Lung (tissue), 12 donors: ENCODE data around the gene LYPD6. TPM values are rescaled to one million over a fixed set of nuclear protein-coding genes. Genes with fewer than 3 reads are reported as not detected.

Experiments
- ATAC-seq: fragments of 200-7000 bp; cut with Tn5 transposase; one replicate; pipeline ENCODE4 v1.9.1; 2020; ENCODE audit warnings: moderate number of reproducible peaks; ENCODE audit not compliant: insufficient read depth, low FRiP score
- DNase-seq, 3 donors: peaks; one replicate each; pipeline ENCODE4 v3.0.0-alpha.2; 2013 to 2017
- H3K27ac ChIP-seq, 2 donors: one replicate each; pipeline ENCODE4 v1.5.1; 2013; ENCODE audit warnings: mild to moderate bottlenecking in 2 of 2, moderate library complexity in 2 of 2, control low read depth in 1 of 2, inconsistent platforms in 1 of 2, low read depth in 1 of 2, low read length in 1 of 2
- H3K27me3 ChIP-seq, 3 donors: one replicate each; pipeline ENCODE4 v1.5.1; 2013; ENCODE audit warnings: low read length in 2 of 3; ENCODE audit not compliant: control insufficient read depth in 3 of 3, insufficient read depth in 3 of 3
- H3K36me3 ChIP-seq, 4 donors: one replicate each; pipeline ENCODE4 v1.5.1; 2013; ENCODE audit warnings: low read length in 4 of 4, mild to moderate bottlenecking in 1 of 4, moderate library complexity in 1 of 4; ENCODE audit not compliant: control insufficient read depth in 4 of 4, insufficient read depth in 4 of 4
- H3K4me1 ChIP-seq, 5 donors: one replicate each; pipeline ENCODE4 v1.5.1; 2013; ENCODE audit warnings: low read length in 5 of 5, mild to moderate bottlenecking in 2 of 5, moderate library complexity in 1 of 5; ENCODE audit not compliant: control insufficient read depth in 5 of 5, insufficient read depth in 5 of 5
- H3K4me3 ChIP-seq: one replicate; pipeline ENCODE4 v1.5.1; 2013; ENCODE audit warnings: mild to moderate bottlenecking, control low read depth, moderate library complexity
- H3K9ac ChIP-seq, 2 donors: one replicate each; pipeline ENCODE4 v1.5.1; 2013; ENCODE audit warnings: low read length in 2 of 2, control low read depth in 1 of 2; ENCODE audit not compliant: insufficient read depth in 1 of 2
- H3K9me3 ChIP-seq, 4 donors: one replicate each; pipeline ENCODE4 v1.5.1; 2013; ENCODE audit warnings: low read length in 3 of 4, mild to moderate bottlenecking in 1 of 4, moderate library complexity in 1 of 4; ENCODE audit not compliant: control insufficient read depth in 4 of 4, insufficient read depth in 3 of 4
- CTCF ChIP-seq: IDR thresholded peaks from 2 replicates; pipeline ENCODE4 v1.5.1; 2012; ENCODE audit warnings: mild to moderate bottlenecking; ENCODE audit errors: control extremely low read depth, extremely low read depth
- WGBS, 2 donors: extraction: QIAGEN DNeasy Blood & Tissue Kit; methylation state at CpG; one replicate each; pipeline ENCODE4 v1.1.7; 2013; 5-methylcytosine and 5-hydroxymethylcytosine counted together
- polyA plus RNA-seq, 2 donors: library from polyadenylated mRNA; stranded (reverse); fragments of 200-250 nt; gene quantifications; one replicate each; pipeline ENCODE4 v1.2.1, GENCODE V29; 2013
- total RNA-seq, 2 donors: library from RNA; depleted of rRNA in 1 of 2; stranded (reverse); fragments of >200 nt in 1 of 2; gene quantifications; one replicate each; pipeline ENCODE4 v1.2.1, GENCODE V29; 2014 to 2021
- donor health status: control.
- donor health status: control.
- donor health status: Bipolar disorder and iron deficiency.
- donor health status: healthy.
- donor health status: DM: yes; HTN: yes; CAD: no.

The LYPD6 gene
- total and polyA plus RNA-seq, 4 donors = 0.16 to 6.3 (median 0.48) TPM

GRCh38 chr2:149409506-149409905, 79.1 kb downstream of the LYPD6 start:
- Histone ChIP-seq H3K27me3 (peaks cover 0 to 25% (median 0%) of the 10 kb centered on the region in 3 donors), H3K36me3 (no peaks in the 10 kb centered on the region), H3K4me1 (no peaks in the 10 kb centered on the region), H3K4me3 (no peak overlapping the region), H3K9me3 (no peaks in the 10 kb centered on the region), H3K27ac (no peak overlapping the region), H3K9ac (no peak overlapping the region)
- TF ChIP-seq CTCF = no peak
- ATAC-seq = no peak
- no peak for DNase-seq
- WGBS, 2 donors = 79 to 90% methylated on average over 3 of the region's 3 CpGs

GRCh38 chr2:149410701-149411484, 80.5 kb downstream of the LYPD6 start:
- Histone ChIP-seq H3K4me3 (no peak overlapping the region), H3K9me3 (peaks cover 0 to 2% (median 0%) of the 10 kb centered on the region in 4 donors), H3K27me3 (peaks cover 0 to 35% (median 0%) of the 10 kb centered on the region in 3 donors), H3K9ac (no peak overlapping the region), H3K4me1 (peaks cover 0 to 4% (median 0%) of the 10 kb centered on the region in 5 donors), H3K27ac (no peak overlapping the region), H3K36me3 (no peaks in the 10 kb centered on the region)
- WGBS, 2 donors = 90 to 92% methylated on average over 6 of the region's 6 CpGs
- TF ChIP-seq CTCF = no peak
- no peak for ATAC-seq
- DNase-seq = no peak

GRCh38 chr2:149413487-149413886, 83.1 kb downstream of the LYPD6 start:
- ATAC-seq (no peak), DNase-seq (no peak)
- no peak overlapping the region for H3K9ac ChIP-seq
- peaks cover 0 to 2% (median 0%) of the 10 kb centered on the region in 4 donors for H3K9me3 ChIP-seq
- 93 to 96% methylated on average over 2 of the region's 2 CpGs for WGBS, 2 donors
- H3K4me3 ChIP-seq = no peak overlapping the region
- no peaks in the 10 kb centered on the region for H3K36me3 ChIP-seq
- TF ChIP-seq CTCF = no peak
- peaks cover 0 to 57% (median 0%) of the 10 kb centered on the region in 3 donors for H3K27me3 ChIP-seq
- peaks cover 0 to 4% (median 0%) of the 10 kb centered on the region in 5 donors for H3K4me1 ChIP-seq
- no peak overlapping the region for H3K27ac ChIP-seq
